Raji (cell line): ENCODE data around the gene ICA1.

Source experiments
- POLR2A ChIP-seq: IDR thresholded peaks from 2 replicates; pipeline ENCODE4 v1.6.1; 2011; ENCODE audit warnings: low read depth, low read length, control low read depth; ENCODE audit not compliant: insufficient read depth

Gene ICA1

DNA sequence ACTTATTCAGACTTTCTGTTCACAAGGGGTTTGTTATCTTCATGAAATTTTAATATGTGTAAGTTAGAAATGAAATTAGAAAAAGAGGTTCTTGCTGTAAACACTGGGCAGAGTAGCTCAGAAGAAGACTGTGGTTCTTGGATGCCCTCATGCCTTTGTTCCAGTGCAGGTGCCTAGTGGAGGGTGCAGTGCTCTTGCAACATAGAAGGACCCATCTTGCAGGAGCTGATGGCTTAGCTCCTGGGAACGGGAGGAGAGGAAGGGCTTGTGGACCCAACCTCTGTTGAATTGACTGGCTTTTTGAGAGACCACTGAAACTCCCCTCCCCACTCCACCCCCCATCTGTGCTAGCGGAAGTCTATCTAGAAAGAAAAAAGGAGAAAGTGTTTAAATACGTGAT, 176.5 kb downstream of the ICA1 start:
- no peak for TF ChIP-seq POLR2A

DNA sequence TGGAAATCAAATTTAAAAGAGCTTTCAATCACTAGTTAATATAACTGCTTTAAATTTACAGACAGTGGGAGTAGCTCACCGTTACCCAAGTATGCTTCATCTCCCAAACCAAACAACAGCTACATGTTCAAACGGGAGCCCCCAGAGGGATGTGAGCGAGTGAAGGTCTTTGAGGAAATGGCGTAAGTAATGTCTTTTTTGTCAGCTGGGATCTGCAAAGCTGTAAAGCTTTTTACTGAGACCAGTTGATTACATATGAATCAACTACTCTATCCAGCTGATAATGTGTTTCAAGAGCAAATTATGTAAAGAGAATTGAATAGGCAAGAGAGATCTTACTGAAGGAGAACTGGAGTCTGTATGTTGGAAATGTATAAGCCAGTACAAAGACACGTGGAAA, 177.1 kb downstream of the ICA1 start:
- TF ChIP-seq POLR2A = no peak

DNA sequence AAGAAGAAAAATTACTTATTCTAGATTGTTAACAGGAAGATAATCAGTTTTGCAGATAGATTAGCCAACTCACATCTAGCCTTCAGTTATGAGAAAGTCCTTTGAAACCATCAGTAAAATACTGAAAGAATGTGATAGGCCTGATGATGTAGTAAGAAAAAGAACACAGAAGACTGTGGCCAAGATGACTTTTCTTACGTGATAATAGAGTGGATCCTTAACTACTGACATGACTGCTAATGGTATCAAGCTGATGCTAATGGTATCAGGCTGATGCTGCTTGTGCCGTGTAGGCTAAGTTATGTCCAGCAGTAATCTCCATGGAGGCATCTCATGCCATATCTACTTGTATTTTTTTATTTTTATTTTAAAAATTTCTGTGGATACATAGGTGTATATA, 179.2 kb downstream of the ICA1 start:
- no peak for TF ChIP-seq POLR2A

DNA sequence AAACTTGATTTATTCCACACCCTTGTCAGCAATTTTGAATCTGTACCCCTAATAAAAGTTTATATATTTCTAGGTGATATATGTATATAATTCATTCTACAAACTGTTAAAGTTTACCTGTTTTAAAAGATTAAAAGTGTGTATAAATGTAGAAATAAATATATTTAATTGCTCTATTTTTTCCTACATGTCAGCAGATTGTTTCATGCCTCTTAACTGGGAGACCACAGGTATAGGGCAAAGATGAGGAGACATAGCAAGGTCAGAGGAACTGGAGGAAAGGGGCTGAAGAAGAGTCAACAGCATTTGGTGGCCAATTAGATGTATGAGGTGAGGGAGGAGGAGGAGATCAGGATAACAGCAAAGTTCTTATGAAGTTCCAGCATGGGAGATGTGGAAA, 183.5 kb downstream of the ICA1 start:
- TF ChIP-seq POLR2A = no peak

DNA sequence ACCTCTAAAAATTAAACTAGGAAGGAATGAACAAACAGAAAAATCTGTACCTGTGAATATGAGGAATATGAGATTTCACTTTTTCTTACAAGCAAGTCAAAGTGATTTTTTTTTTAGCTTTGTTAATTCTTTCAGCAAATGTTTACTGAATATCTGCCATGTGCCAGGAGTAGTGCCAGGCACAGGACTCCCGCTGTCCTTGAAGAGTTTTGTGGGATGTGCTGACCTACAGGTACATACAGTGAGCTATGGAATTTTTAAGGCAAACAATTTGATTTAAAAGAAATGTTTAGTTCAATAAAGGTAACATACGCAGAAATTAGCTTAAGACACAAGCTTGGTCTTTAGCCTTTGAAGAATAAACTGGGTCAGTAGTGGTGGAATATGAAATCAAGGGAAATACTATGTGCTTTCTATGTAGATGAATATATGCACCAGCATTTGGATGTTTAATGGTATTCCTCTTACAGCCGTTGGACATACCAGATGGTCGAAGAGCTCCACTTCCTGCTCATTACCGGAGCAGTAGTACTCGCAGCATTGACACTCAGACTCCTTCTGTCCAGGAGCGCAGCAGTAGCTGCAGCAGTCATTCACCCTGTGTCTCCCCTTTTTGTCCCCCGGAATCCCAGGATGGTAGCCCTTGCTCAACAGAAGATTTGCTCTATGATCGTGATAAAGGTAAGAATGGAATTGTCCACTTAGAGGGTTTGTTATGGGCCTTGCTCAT, 191.4 kb downstream of the ICA1 start:
- TF ChIP-seq POLR2A = no peak

DNA sequence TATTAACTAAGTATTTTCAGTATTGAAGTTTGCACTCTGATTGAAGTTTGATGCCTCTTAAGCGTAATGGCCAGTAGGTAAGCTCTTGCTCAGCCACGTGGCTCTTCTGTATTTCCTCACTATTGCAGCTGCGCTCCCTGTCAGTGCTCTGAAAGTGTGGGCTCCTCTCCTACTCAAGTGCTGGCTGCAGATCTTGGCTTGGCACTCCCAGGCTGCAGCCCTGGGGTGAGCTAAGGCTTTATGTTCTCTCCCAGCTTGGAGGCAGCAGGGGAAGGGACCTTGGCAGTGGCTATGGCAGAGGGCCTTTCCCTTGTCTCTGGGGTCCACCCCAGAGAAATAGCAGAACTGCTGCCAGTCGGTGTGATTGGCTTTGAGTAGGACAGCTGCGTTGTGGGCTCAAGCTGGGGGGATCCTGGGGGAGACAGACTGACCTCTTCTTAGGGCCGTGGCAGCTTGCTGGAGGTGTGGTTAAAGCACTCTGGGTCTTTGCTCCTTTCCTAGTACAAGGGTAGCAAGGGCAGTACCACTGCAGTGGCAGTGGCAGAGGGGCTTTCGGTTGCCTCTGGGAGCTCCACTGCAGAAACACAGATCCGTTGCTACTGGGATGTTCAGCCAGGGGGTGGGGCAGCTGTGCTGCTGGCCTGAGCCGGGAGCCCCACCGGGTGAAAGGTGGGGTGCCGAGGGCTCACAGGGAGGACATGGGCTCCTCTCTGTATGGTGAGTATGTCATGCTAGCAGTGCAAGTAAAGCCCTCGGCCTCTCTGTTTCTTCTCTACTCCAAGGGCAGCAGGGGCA, 192.9 kb downstream of the ICA1 start:
- no peak for TF ChIP-seq POLR2A

DNA sequence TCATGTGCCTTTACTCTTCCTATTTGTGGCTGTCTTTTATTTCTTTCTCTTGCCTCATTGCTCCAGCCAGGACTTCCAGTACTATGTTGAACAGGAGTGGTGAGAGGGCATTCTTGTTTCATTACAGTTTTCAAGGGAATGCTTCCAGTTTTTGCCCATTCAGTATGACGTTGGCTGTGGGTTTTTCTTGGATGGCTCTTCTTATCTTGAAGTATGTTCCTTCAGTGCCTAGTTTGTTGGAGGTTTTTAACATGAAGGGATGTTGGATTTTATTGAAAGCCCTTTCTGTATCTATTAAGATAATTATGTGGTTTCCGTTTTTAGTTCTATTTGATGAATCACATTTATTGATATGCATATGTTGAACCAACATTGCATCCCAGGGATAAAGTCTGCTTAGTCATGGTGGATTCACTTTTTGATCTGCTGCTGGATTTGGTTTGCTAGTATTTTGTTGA, 196.6 kb downstream of the ICA1 start:
- no peak for TF ChIP-seq POLR2A

DNA sequence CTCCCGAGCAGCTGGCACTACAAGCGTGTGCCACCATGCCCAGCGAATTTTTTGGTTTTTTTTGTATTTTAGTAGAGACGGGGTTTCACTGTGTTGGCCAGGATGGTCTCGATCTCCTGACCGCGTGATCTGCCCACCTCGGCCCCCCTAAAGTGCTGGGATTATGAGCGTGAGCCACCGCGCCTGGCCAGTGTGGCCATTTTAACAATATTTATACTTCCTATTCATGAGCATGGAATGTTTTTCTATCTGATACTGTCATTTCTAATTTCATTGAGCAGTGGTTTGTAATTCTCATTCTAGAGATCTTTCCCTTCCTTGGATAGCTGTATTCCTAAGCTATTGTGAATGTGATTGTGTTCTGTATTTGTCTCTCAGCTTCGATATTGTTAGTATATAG, 197.1 kb downstream of the ICA1 start:
- TF ChIP-seq POLR2A = no peak

DNA sequence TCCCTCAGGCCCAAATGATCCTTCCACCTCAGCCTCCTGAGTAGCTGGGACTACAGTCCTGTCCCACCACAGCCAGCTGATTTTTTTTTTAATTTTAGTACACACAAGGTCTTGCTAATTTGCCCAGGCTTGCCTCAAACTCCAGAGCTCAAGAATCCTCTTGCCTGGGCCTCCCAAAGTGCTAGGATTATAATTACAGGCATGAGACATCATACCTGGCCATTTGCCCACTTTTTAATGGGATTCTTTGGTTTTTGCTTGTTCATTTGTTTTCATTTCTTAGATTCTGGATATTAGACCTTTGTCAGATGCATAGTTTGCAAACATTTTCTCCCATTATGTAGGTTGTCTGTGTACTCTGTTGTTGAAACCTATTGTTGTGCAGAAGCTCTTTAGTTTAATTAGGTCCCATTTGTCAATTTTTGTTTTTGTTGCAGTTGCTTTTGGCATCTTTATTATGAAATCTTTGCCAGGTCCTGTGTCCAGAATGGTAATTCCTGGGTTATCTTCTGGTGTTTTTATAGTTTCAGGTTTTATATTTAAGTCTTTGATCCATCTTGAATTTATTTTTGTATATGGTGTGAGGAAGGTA, 198.2 kb downstream of the ICA1 start:
- no peak for TF ChIP-seq POLR2A
